ENCODE data around the gene CYREN. TPM values are rescaled to one million over a fixed set of nuclear protein-coding genes. Genes with fewer than 3 reads are reported as not detected.

The CYREN gene
- total RNA-seq, 2 experiments from 2014 or later, result 69.4 to 81.9 TPM

- peaks cover 18% of the 10 kb centered on the region; the same call in 1 of the 2 replicates for H3K9me3 ChIP-seq (ENCODE audit: low read length)
- no peaks in the 10 kb centered on the region for H3K9me2 ChIP-seq (ENCODE audit: insufficient read depth, low read length)
- ChIA-PET POLR2A (interaction anchor here (0.7 kb wide), 1 partner anchor 58 kb away, joined by 3 read pairs; no protein-coding TSS in a partner anchor), CTCF (ENCODE audit: unreplicated experiment) (no interaction called here)
- no peaks in the 10 kb centered on the region for H3K36me3 ChIP-seq (ENCODE audit: insufficient read depth, low read length)
- H4K20me1 ChIP-seq (ENCODE audit: insufficient read depth, low read length), result no peaks in the 10 kb centered on the region
- DNase-seq (ENCODE audit: low spot score), result no peak
- H3K79me2 ChIP-seq (ENCODE audit: insufficient read depth, low read depth, low read length), result no peaks in the 10 kb centered on the region
- no TSS peak for BruUV-seq (replicated peaks)
- H3K27ac ChIP-seq (ENCODE audit: low read depth, low read length, poor library complexity, severe bottlenecking), result no peak overlapping the region
- peaks cover 9% of the 10 kb centered on the region for H3K4me1 ChIP-seq (ENCODE audit: insufficient read depth, low read length, poor library complexity, severe bottlenecking)
- H2AFZ ChIP-seq (ENCODE audit: low read length), result no peak overlapping the region
- TF ChIP-seq EZH2phosphoT487 (IDR thresholded peaks at IDR 0.05; ENCODE audit: borderline replicate concordance, low read depth, low read length), result no peak
- no peak for TF ChIP-seq CTCF (conservative IDR thresholded peaks at IDR 0.05; ENCODE audit: low read length)
- intact Hi-C loops (cut with micrococcal nuclease; ENCODE audit: unreplicated experiment), result no loop called here
- no peak overlapping the region for H3K4me3 ChIP-seq (ENCODE audit: low read depth, low read length, poor library complexity, severe bottlenecking)
- H3K4me2 ChIP-seq (ENCODE audit: low read length), result no peak overlapping the region
Observed at GRCh38 chr7:135151132-135151531, 19.4 kb downstream of the CYREN start.

- no peak overlapping the region for H3K4me3 ChIP-seq (ENCODE audit: low read depth, low read length, poor library complexity, severe bottlenecking)
- H3K36me3 ChIP-seq (ENCODE audit: insufficient read depth, low read length), result no peaks in the 10 kb centered on the region
- peaks cover 9% of the 10 kb centered on the region for H3K4me1 ChIP-seq (ENCODE audit: insufficient read depth, low read length, poor library complexity, severe bottlenecking)
- no peaks in the 10 kb centered on the region for H4K20me1 ChIP-seq (ENCODE audit: insufficient read depth, low read length)
- no peak for TF ChIP-seq CTCF (conservative IDR thresholded peaks at IDR 0.05; ENCODE audit: low read length)
- no peak for TF ChIP-seq EZH2phosphoT487 (IDR thresholded peaks at IDR 0.05; ENCODE audit: borderline replicate concordance, low read depth, low read length)
- H2AFZ ChIP-seq (ENCODE audit: low read length), result no peak overlapping the region
- CTCF ChIA-PET (ENCODE audit: unreplicated experiment), result no interaction called here
- H3K9me2 ChIP-seq (ENCODE audit: insufficient read depth, low read length), result no peaks in the 10 kb centered on the region
- intact Hi-C loops (cut with micrococcal nuclease; ENCODE audit: unreplicated experiment), result no loop called here
- peaks cover 9% of the 10 kb centered on the region; the same call in 1 of the 2 replicates for H3K9me3 ChIP-seq (ENCODE audit: low read length)
- H3K79me2 ChIP-seq (ENCODE audit: insufficient read depth, low read depth, low read length), result no peaks in the 10 kb centered on the region
- no peak for DNase-seq (ENCODE audit: low spot score)
- POLR2A ChIA-PET, result interaction anchor here (0.6 kb wide), 1 partner anchor 136 kb away, joined by 4 read pairs; no protein-coding TSS in a partner anchor
- no peak overlapping the region for H3K4me2 ChIP-seq (ENCODE audit: low read length)
- BruUV-seq (replicated peaks), result no TSS peak
- no peak overlapping the region for H3K27ac ChIP-seq (ENCODE audit: low read depth, low read length, poor library complexity, severe bottlenecking)
Observed at GRCh38 chr7:135150072-135150782, 20.3 kb downstream of the CYREN start.
